Non-pigmented ciliary epithelial cell (primary cell): Measurements from ENCODE around the gene TUBB8.
"Not testable (repeated sequence)": the region's sequence is repeated elsewhere in the genome, so short reads cannot be mapped to it uniquely, and the experiment has no call there.

ENCODE experiments used
- DNase-seq: peaks from one replicate; pipeline ENCODE4 v3.0.0-alpha.2; 2010; ENCODE audit warnings: low read depth

Gene TUBB8

DNA sequence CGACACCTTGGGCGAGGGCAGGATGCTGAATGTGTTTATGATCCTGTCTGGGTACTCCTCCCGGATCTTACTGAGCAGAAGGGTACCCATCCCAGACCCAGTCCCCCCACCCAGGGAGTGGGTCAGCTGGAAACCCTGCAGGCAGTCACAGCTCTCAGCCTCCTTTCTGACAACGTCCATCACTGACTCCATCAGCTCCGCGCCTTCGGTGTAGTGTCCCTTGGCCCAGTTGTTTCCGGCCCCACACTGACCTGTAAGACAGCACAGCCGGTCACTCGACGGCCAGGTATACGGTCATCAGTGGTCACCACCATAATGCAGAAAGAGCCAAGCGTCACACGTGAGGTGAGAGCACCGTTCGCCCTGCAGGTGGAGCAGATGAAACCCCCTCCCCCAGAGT, 1.2 kb downstream of the TUBB8 start:
- DNase-seq, result not testable (repeated sequence)

DNA sequence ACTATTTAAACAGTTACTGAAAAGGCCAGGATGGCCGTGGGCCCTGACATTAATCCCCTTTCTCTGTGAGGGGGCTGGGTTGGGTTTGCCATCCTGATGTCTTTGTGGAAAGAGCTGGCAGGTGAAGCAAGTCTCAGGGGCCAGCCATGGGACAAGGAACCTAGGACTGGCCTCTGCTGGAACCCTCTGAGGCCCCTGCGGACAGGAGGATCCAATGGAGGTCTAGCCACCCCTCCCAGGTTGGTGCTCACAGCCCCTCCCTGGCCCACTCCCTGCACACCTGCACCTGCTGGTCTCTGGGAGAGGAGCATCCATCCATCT, 35.8 kb downstream of the TUBB8 start:
- not testable (repeated sequence) for DNase-seq

DNA sequence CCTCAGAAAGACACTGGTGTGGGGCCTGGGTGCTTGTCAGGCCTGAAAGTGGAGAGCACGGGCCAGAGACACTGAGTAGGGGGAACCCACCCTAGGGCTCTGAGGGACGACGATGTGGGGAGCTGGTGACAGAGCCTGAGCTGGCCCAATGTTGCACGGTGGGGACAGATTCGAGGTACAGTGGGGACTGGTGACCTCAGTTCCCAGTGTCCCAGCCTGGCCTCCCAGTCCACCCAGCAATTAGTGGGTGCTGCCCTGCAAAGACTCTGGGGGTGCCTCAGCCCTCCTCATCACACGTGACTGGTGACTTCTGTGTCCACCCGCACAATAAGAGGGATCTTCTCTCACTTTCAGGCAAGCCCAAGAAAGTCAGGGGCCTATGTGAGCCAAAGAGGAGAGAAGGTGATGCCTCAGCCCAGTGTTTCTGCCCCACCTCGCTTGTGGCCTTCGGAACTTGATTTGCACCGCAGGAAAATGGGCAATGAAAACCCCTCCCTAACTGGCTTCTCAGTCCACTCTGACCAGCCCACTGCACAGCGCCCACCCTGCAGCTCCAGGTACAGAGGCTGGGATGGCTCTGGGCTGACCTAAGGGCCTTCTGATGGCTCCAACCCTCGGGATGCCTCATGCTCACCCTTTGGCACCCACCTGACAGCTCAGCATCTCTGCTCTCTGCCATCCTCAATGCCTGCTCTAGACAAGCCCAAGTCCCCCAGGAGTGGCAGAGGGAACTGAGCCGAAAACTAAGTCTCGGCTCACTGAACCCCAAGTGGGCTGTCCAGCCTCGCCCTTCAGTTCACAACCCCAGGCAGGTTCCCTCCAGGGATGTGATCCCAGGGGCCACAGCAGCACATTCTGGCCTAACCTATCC, 36.4 kb downstream of the TUBB8 start:
- DNase-seq, result not testable (repeated sequence)

DNA sequence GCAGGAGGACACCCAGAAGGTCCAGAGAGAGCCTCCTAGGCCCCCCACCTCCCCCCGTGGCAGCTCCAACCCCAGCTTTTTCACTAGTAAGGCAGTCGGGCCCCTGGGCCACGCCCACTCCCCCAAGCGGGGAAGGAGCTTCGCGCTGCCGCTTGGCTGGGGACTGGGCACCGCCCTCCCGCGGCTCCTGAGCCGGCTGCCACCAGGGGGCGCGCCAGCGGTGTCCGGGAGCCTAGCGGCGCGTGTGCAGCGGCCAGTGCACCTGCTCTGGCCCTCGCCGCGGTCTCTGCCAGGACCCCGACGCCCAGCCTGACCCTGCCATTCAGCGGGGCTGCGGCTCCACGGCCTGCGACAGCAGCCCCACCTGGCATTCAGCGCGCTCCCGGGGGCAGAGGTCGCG, 37.8 kb downstream of the TUBB8 start:
- not testable (repeated sequence) for DNase-seq

DNA sequence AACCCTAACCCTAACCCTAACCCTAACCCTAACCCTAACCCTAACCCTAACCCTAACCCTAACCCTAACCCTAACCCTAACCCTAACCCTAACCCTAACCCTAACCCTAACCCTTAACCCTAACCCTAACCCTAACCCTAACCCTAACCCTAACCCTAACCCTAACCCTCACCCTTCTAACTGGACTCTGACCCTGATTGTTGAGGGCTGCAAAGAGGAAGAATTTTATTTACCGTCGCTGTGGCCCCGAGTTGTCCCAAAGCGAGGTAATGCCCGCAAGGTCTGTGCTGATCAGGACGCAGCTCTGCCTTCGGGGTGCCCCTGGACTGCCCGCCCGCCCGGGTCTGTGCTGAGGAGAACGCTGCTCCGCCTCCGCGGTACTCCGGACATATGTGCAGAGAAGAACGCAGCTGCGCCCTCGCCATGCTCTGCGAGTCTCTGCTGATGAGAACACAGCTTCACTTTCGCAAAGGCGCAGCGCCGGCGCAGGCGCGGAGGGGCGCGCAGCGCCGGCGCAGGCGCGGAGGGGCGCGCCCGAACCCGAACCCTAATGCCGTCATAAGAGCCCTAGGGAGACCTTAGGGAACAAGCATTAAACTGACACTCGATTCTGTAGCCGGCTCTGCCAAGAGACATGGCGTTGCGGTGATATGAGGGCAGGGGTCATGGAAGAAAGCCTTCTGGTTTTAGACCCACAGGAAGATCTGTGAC, 38.7 kb downstream of the TUBB8 start:
- DNase-seq, result not testable (repeated sequence)
